CD14-positive monocyte (primary cell): ENCODE data around the gene VOPP1. TPM values are rescaled to one million over a fixed set of nuclear protein-coding genes. Genes with fewer than 3 reads are reported as not detected.

Experiments
- DNase-seq, 3 donors: peaks; one replicate each; pipeline ENCODE4 v3.0.0-alpha.2; 2011 to 2022
- H2AFZ ChIP-seq: 2 replicates; pipeline ENCODE4 v1.6.0; 2012; ENCODE audit warnings: mild to moderate bottlenecking, low read depth, low read length, inconsistent platforms; ENCODE audit not compliant: insufficient read depth, poor library complexity, severe bottlenecking
- H3K27ac ChIP-seq, 2 donors: 1 replicate in 1 of 2; 2 replicates in 1 of 2; pipeline ENCODE4 v1.5.1; 2012 to 2013; ENCODE audit warnings: low read length in 2 of 2, control low read depth in 1 of 2, inconsistent platforms in 1 of 2, low read depth in 1 of 2, mild to moderate bottlenecking in 1 of 2
- H3K27me3 ChIP-seq, 2 donors: one replicate each; pipeline versions ENCODE4 v1.6.0 to v1.6.1; 2011 to 2013; ENCODE audit warnings: low read length in 2 of 2; ENCODE audit not compliant: control insufficient read depth in 2 of 2, insufficient read depth in 2 of 2
- H3K36me3 ChIP-seq, 2 donors: replicated peaks in 1 of 2; 1 replicate in 1 of 2; 2 replicates in 1 of 2; pipeline versions ENCODE4 v1.5.1 to v1.6.1; 2012 to 2013; ENCODE audit warnings: low read length in 2 of 2, control low read depth in 1 of 2, inconsistent platforms in 1 of 2, mild to moderate bottlenecking in 1 of 2; ENCODE audit not compliant: insufficient read depth in 2 of 2, control insufficient read depth in 1 of 2
- H3K4me1 ChIP-seq, 2 donors: 1 replicate in 1 of 2; 2 replicates in 1 of 2; pipeline versions ENCODE4 v1.5.1 to v1.6.1; 2012 to 2013; ENCODE audit warnings: low read length in 2 of 2, control low read depth in 1 of 2, inconsistent platforms in 1 of 2, mild to moderate bottlenecking in 1 of 2, moderate library complexity in 1 of 2; ENCODE audit not compliant: insufficient read depth in 2 of 2, control insufficient read depth in 1 of 2
- H3K4me2 ChIP-seq: replicated peaks from 2 replicates; pipeline ENCODE3; 2012; ENCODE audit warnings: low read length, moderate library complexity, mild to moderate bottlenecking; ENCODE audit not compliant: poor library complexity, severe bottlenecking; ENCODE audit errors: extremely low read depth
- H3K4me3 ChIP-seq, 3 experiments: fragments of 200-600 bp in 1 of 3; sonication (generic) in 1 of 3; replicated peaks in 1 of 3; 1 replicate in 2 of 3; 2 replicates in 1 of 3; pipeline ENCODE4 v1.5.1; 2011 to 2013; ENCODE audit warnings: low read length in 3 of 3, mild to moderate bottlenecking in 3 of 3, control low read depth in 2 of 3, low read depth in 2 of 3, inconsistent platforms in 1 of 3, moderate library complexity in 1 of 3
- H3K79me2 ChIP-seq: 2 replicates; pipeline ENCODE4 v1.6.0; 2012; ENCODE audit warnings: mild to moderate bottlenecking, control low read depth, inconsistent platforms, low read length, moderate library complexity; ENCODE audit not compliant: insufficient read depth
- H3K9ac ChIP-seq: 2 replicates; pipeline ENCODE4 v1.6.0; 2017; ENCODE audit warnings: low read length, mild to moderate bottlenecking; ENCODE audit not compliant: insufficient read depth, poor library complexity, severe bottlenecking
- H3K9me3 ChIP-seq, 2 donors: replicated peaks in 1 of 2; 1 replicate in 1 of 2; 2 replicates in 1 of 2; pipeline versions ENCODE4 v1.5.1 to v1.6.1; 2012 to 2013; ENCODE audit warnings: low read length in 2 of 2, control low read depth in 1 of 2; ENCODE audit not compliant: control insufficient read depth in 1 of 2, insufficient read depth in 1 of 2
- H4K20me1 ChIP-seq: 2 replicates; pipeline ENCODE4 v1.6.0; 2012; ENCODE audit warnings: mild to moderate bottlenecking, low read length, control low read depth, moderate library complexity; ENCODE audit not compliant: insufficient read depth
- H3K27ac Mint-ChIP-seq, 7 donors: one replicate each; pipeline ENCODE4 v1.8.0; 2020; ENCODE audit warnings: mild to moderate bottlenecking in 7 of 7, mixed read lengths in 7 of 7, moderate library complexity in 6 of 7, inconsistent platforms in 2 of 7
- H3K27me3 Mint-ChIP-seq, 3 donors: one replicate each; pipeline ENCODE4 v1.8.0; 2021 to 2022; ENCODE audit warnings: low read depth in 3 of 3, mild to moderate bottlenecking in 3 of 3, mixed read lengths in 3 of 3, moderate library complexity in 3 of 3, inconsistent platforms in 1 of 3
- H3K36me3 Mint-ChIP-seq, 2 donors: one replicate each; pipeline ENCODE4 v1.8.0; 2020; ENCODE audit warnings: mixed read lengths in 2 of 2, inconsistent platforms in 1 of 2, mild to moderate bottlenecking in 1 of 2
- H3K4me1 Mint-ChIP-seq: one replicate; pipeline ENCODE4 v1.8.0; 2020; ENCODE audit warnings: mild to moderate bottlenecking, mixed read lengths
- H3K4me3 Mint-ChIP-seq, 2 donors: one replicate each; pipeline ENCODE4 v1.8.0; 2020; ENCODE audit warnings: mild to moderate bottlenecking in 2 of 2, mixed read lengths in 2 of 2, moderate library complexity in 1 of 2
- H3K9me3 Mint-ChIP-seq, 7 donors: one replicate each; pipeline ENCODE4 v1.8.0; 2020 to 2022; ENCODE audit warnings: mixed read lengths in 7 of 7, mild to moderate bottlenecking in 6 of 7, moderate library complexity in 6 of 7, inconsistent platforms in 2 of 7
- WGBS: methylation state at CpG from one replicate; pipeline ENCODE4 v1.1.5; 2013; ENCODE audit warnings: missing lambda C conversion rate; ENCODE audit not compliant: insufficient coverage; 5-methylcytosine and 5-hydroxymethylcytosine counted together
- intact Hi-C, 2 donors: fragments of 100-400 bp; cut with micrococcal nuclease; formaldehyde crosslinking; loops; one replicate each; pipeline versions ENCODE4 v1.15.0 to v1.15.1; 2023
- polyA plus RNA-seq, 3 donors: library from polyadenylated mRNA; depleted of rRNA in 1 of 3; unstranded in 2 of 3; stranded (reverse) in 1 of 3; fragments of 300-500 nt in 2 of 3; fragments of >200 nt in 1 of 3; fragmentation: Illumina TruSeq in 2 of 3; gene quantifications; 1 replicate in 2 of 3; 2 replicates in 1 of 3; pipeline ENCODE4 v1.2.3, GENCODE V29; 2012 to 2021
- TF ChIP-seq, protein P1 (sequence below): fragments of 200-600 bp; IDR thresholded peaks from one replicate; pipeline ENCODE4 v1.8.0; 2022; ENCODE audit warnings: antibody characterized with exemption, mild to moderate bottlenecking

VOPP1 gene
- polyA plus RNA-seq, 3 donors: 16.7 to 22.1 (median 18.0) TPM

DNA sequence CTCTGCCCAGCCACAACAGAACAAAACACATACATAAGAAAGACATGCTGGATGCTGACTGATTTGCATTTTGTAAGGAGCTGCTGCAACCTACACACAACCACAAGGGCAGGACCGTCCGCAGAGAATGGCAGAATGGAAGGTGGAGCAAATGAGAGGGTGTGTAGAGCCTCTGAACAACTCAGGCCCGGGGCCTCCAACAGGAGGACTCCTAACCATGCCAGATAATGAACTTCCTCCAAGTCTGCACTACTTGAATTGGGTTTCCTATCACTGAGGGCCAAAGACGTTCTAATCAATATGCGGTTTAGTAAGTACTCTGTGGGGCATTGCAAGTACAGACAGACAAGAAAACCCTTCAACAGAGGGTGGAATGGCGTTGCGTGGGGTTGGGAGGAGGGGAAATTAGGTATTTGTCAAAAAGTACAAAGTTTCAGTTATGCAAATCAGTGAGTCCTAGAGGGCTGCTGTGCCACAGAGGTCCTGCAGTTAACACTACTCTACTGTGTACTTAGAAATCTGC, 14.6 kb downstream of the VOPP1 start:
- intact Hi-C loops: no loop called here
- Mint-ChIP-seq H3K9me3 (peaks cover 0 to 2% (median 0%) of the 10 kb centered on the region in 7 donors), H3K4me1 (peaks cover 43% of the 10 kb centered on the region), H3K27me3 (peaks cover 0 to 2% (median 0%) of the 10 kb centered on the region in 3 donors), H3K27ac (peak overlapping the region in 3 of 7 donors; percentile 12 to 76 (median 48)), H3K36me3 (peaks cover 38 to 39% of the 10 kb centered on the region in 2 donors), H3K4me3 (peak overlapping the region in 1 of 2 donors; percentile 7)
- DNase-seq: no peak
- H3K9me3 ChIP-seq: no peaks in the 10 kb centered on the region
- no peak overlapping the region for H3K4me2 ChIP-seq
- H3K4me3 ChIP-seq: no peak overlapping the region
- H3K4me1 ChIP-seq: peaks cover 6 to 8% of the 10 kb centered on the region in 2 donors
- H3K27ac ChIP-seq: no peak overlapping the region
- WGBS: 39% methylated on average over 2 of the region's 7 CpGs
- H3K27me3 ChIP-seq: no peaks in the 10 kb centered on the region
- H4K20me1 ChIP-seq: peaks cover 99% of the 10 kb centered on the region
- TF ChIP-seq, protein P1, sequence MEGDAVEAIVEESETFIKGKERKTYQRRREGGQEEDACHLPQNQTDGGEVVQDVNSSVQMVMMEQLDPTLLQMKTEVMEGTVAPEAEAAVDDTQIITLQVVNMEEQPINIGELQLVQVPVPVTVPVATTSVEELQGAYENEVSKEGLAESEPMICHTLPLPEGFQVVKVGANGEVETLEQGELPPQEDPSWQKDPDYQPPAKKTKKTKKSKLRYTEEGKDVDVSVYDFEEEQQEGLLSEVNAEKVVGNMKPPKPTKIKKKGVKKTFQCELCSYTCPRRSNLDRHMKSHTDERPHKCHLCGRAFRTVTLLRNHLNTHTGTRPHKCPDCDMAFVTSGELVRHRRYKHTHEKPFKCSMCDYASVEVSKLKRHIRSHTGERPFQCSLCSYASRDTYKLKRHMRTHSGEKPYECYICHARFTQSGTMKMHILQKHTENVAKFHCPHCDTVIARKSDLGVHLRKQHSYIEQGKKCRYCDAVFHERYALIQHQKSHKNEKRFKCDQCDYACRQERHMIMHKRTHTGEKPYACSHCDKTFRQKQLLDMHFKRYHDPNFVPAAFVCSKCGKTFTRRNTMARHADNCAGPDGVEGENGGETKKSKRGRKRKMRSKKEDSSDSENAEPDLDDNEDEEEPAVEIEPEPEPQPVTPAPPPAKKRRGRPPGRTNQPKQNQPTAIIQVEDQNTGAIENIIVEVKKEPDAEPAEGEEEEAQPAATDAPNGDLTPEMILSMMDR: no peak
- peaks cover 73% of the 10 kb centered on the region for H3K79me2 ChIP-seq
- no peak overlapping the region for H3K9ac ChIP-seq
- H3K36me3 ChIP-seq: peaks cover 5 to 21% of the 10 kb centered on the region in 2 donors
- no peak overlapping the region for H2AFZ ChIP-seq

DNA sequence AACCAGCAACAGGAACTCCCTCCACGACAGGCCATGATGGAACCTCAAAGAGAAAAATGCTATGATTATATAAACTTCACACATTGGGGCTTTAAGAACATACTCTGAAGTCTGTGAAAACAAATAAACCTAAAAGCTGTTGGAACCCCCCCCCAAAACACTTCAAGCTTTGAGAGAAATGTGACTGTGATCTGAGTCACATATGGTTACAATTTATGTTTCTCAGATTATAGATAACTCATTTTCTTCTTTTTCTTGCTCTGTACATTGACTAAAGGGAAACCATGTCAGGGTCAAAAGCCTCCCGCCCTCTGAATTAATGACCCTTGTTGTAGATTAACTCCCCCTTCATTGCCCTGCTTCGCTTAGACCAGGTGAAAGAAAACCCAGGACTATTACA, 15.8 kb downstream of the VOPP1 start:
- H3K4me1 ChIP-seq: peaks cover 13 to 14% of the 10 kb centered on the region in 2 donors
- H3K4me2 ChIP-seq: no peak overlapping the region
- H4K20me1 ChIP-seq: peaks cover 98% of the 10 kb centered on the region
- TF ChIP-seq, protein P1: no peak
- intact Hi-C loops: no loop called here
- no peak overlapping the region for H2AFZ ChIP-seq
- Mint-ChIP-seq H3K4me3 (no peak overlapping the region), H3K36me3 (peaks cover 38 to 39% of the 10 kb centered on the region in 2 donors), H3K9me3 (no peaks in the 10 kb centered on the region), H3K27ac (peak overlapping the region in 2 of 7 donors; percentile 11 to 12), H3K4me1 (peaks cover 44% of the 10 kb centered on the region), H3K27me3 (peaks cover 0 to 2% (median 0%) of the 10 kb centered on the region in 3 donors)
- WGBS: 86% methylated on average over 1 of the region's 3 CpGs
- no peak overlapping the region for H3K27ac ChIP-seq
- DNase-seq: no peak
- no peaks in the 10 kb centered on the region for H3K9me3 ChIP-seq
- H3K36me3 ChIP-seq: peaks cover 5 to 21% of the 10 kb centered on the region in 2 donors
- no peaks in the 10 kb centered on the region for H3K27me3 ChIP-seq
- H3K4me3 ChIP-seq: no peak overlapping the region
- no peak overlapping the region for H3K9ac ChIP-seq
- H3K79me2 ChIP-seq: peaks cover 62% of the 10 kb centered on the region
